Thoracic aorta (tissue), 2 donors: ENCODE data around the gene HES2. TPM values are rescaled to one million over a fixed set of nuclear protein-coding genes. Genes with fewer than 3 reads are reported as not detected.

Experiments
- ATAC-seq: fragments of 150-250 bp; one replicate; pipeline ENCODE4 v1.8.0; 2017; ENCODE audit warnings: low read depth; ENCODE audit not compliant: insufficient number of reproducible peaks, low FRiP score
- DNase-seq: peaks from one replicate; pipeline ENCODE4 v3.0.0-alpha.2; 2020; ENCODE audit warnings: low spot score
- H3K27ac ChIP-seq, 2 donors: fragments of 200-600 bp; sonication (generic); 1 replicate in 1 of 2; 2 replicates in 1 of 2; pipeline ENCODE4 v1.5.1; 2016; ENCODE audit warnings: mild to moderate bottlenecking in 2 of 2, moderate library complexity in 2 of 2
- H3K27me3 ChIP-seq: fragments of 200-600 bp; sonication (generic); replicated peaks from 2 replicates; pipeline ENCODE4 v1.6.0; 2016; ENCODE audit warnings: mild to moderate bottlenecking; ENCODE audit not compliant: insufficient read depth
- H3K36me3 ChIP-seq: fragments of 200-600 bp; sonication (generic); one replicate; pipeline ENCODE4 v1.5.1; 2016
- H3K4me1 ChIP-seq, 2 donors: fragments of 200-600 bp; sonication (generic); 1 replicate in 1 of 2; 2 replicates in 1 of 2; pipeline versions ENCODE4 v1.5.1 to v1.6.0; 2016; ENCODE audit warnings: low read depth in 2 of 2, mild to moderate bottlenecking in 1 of 2; ENCODE audit not compliant: control insufficient read depth in 1 of 2
- H3K4me3 ChIP-seq: fragments of 200-600 bp; sonication (generic); 2 replicates; pipeline ENCODE4 v1.5.1; 2016; ENCODE audit warnings: mild to moderate bottlenecking
- H3K9me3 ChIP-seq: fragments of 200-600 bp; sonication (generic); 2 replicates; pipeline ENCODE4 v1.5.1; 2016
- total RNA-seq, 2 donors: library from RNA; depleted of rRNA; stranded (reverse); fragments of >200 nt; gene quantifications; one replicate each; pipeline versions ENCODE4 v1.1.0 to v1.2.3, GENCODE V29; 2016
- TF ChIP-seq, protein P1 (sequence below): fragments of 200-600 bp; sonication (generic); IDR thresholded peaks from one replicate; pipeline ENCODE4 v1.5.1; 2019; ENCODE audit warnings: antibody characterized with exemption

Gene HES2
- total RNA-seq, 2 donors from 2014 or later = not detected

- Histone ChIP-seq H3K4me1 (peaks cover 21 to 49% of the 10 kb centered on the region in 2 donors), H3K27ac (no peak overlapping the region), H3K36me3 (no peaks in the 10 kb centered on the region), H3K9me3 (no peaks in the 10 kb centered on the region), H3K4me3 (peak overlapping the region; percentile 67), H3K27me3 (peaks cover 20% of the 10 kb centered on the region)
- DNase-seq = no peak
- ATAC-seq = no peak
- TF ChIP-seq, protein P1, sequence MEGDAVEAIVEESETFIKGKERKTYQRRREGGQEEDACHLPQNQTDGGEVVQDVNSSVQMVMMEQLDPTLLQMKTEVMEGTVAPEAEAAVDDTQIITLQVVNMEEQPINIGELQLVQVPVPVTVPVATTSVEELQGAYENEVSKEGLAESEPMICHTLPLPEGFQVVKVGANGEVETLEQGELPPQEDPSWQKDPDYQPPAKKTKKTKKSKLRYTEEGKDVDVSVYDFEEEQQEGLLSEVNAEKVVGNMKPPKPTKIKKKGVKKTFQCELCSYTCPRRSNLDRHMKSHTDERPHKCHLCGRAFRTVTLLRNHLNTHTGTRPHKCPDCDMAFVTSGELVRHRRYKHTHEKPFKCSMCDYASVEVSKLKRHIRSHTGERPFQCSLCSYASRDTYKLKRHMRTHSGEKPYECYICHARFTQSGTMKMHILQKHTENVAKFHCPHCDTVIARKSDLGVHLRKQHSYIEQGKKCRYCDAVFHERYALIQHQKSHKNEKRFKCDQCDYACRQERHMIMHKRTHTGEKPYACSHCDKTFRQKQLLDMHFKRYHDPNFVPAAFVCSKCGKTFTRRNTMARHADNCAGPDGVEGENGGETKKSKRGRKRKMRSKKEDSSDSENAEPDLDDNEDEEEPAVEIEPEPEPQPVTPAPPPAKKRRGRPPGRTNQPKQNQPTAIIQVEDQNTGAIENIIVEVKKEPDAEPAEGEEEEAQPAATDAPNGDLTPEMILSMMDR = no peak
Measured at GRCh38 chr1:6420454-6421042, 829 bp upstream of the HES2 start.

- TF ChIP-seq, protein P1 = no peak
- Histone ChIP-seq H3K36me3 (no peaks in the 10 kb centered on the region), H3K9me3 (no peaks in the 10 kb centered on the region), H3K4me3 (peak overlapping the region; percentile 67), H3K27ac (no peak overlapping the region), H3K27me3 (peaks cover 14% of the 10 kb centered on the region), H3K4me1 (peaks cover 18 to 42% of the 10 kb centered on the region in 2 donors)
- ATAC-seq (no peak), DNase-seq (no peak)
Measured at GRCh38 chr1:6419397-6419803, 319 bp downstream of the HES2 start.

- Histone ChIP-seq H3K36me3 (no peaks in the 10 kb centered on the region), H3K27ac (no peak overlapping the region), H3K27me3 (peaks cover 14% of the 10 kb centered on the region), H3K4me1 (peaks cover 18 to 37% of the 10 kb centered on the region in 2 donors), H3K9me3 (no peaks in the 10 kb centered on the region), H3K4me3 (no peak overlapping the region)
- ATAC-seq (no peak), DNase-seq (no peak)
- TF ChIP-seq, protein P1 = no peak
Measured at GRCh38 chr1:6418668-6419396, 887 bp downstream of the HES2 start.

DNA sequence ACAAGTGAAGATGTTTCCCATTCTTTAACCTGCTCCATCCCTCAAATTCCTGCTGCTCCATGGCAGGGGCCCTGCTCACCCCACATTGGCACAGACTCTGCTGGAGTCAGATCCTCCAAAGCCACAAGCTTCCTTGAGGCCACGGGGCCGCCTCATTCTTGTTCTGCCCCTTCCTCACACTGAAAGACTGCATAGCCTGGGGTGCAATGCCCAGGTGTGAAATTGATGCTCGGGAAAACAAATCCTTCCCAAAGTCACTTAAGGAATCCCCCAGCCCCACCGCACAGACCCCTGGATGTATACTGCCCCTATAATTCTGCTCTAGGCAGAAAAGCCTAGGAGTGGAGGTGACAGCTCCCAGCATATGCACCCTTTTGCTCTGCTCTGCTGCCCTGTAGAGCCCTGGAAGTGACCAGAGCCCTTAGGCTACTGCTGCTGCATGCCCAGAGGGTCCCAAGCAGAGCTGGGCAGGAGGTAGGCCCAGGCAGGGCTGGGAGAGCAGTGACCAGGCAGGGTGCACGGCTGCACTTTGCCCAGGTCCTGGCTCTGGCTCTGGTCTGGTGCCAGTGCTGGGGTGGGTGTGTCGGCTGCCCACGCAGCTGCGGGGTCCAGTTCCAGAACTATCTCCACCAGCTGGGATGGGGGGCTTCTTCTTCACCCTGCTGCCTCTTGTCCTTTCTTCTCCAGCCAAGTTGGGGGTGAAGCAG is 1.6 kb downstream of the HES2 start:
- H3K36me3 ChIP-seq = no peaks in the 10 kb centered on the region
- H3K4me3 ChIP-seq = no peak overlapping the region
- TF ChIP-seq, protein P1 = no peak
- ATAC-seq (no peak), DNase-seq (no peak)
- peaks cover 11% of the 10 kb centered on the region for H3K27me3 ChIP-seq
- no peaks in the 10 kb centered on the region for H3K9me3 ChIP-seq
- peaks cover 18 to 30% of the 10 kb centered on the region in 2 donors for H3K4me1 ChIP-seq
- H3K27ac ChIP-seq = no peak overlapping the region

- no peaks in the 10 kb centered on the region for H3K36me3 ChIP-seq
- no peak overlapping the region for H3K27ac ChIP-seq
- DNase-seq = no peak
- no peak for ATAC-seq
- no peak overlapping the region for H3K4me3 ChIP-seq
- TF ChIP-seq, protein P1 = no peak
- no peaks in the 10 kb centered on the region for H3K9me3 ChIP-seq
- peaks cover 18 to 23% of the 10 kb centered on the region in 2 donors for H3K4me1 ChIP-seq
- peaks cover 6% of the 10 kb centered on the region for H3K27me3 ChIP-seq
Measured at GRCh38 chr1:6416906-6417305, 2.8 kb downstream of the HES2 start.
